Stimulated activated effector memory CD8-positive, alpha-beta T cell treated with anti-CD3 and anti-CD28 coated beads, Interleukin-12 subunit alpha, Interleukin-12 subunit beta, amount 100 ng/mL, for 72 hours (primary cell): ENCODE data around the gene CYTH2.

Experiments used
- ATAC-seq: fragments of 150-1000 bp; cut with Tn5 transposase; 2 replicates; pipeline ENCODE4 v1.10.0; 2021
- DNase-seq, 2 donors: peaks; one replicate each; pipeline ENCODE4 v3.0.0; 2021 to 2022; ENCODE audit warnings: low spot score in 2 of 2
- H3K27ac Mint-ChIP-seq: one replicate; pipeline ENCODE4 v1.8.0; 2022; ENCODE audit warnings: mild to moderate bottlenecking, mixed read lengths
- H3K36me3 Mint-ChIP-seq: one replicate; pipeline ENCODE4 v1.8.0; 2022; ENCODE audit warnings: mild to moderate bottlenecking, mixed read lengths
- H3K4me1 Mint-ChIP-seq: one replicate; pipeline ENCODE4 v1.8.0; 2022; ENCODE audit warnings: mixed read lengths
- H3K4me3 Mint-ChIP-seq: one replicate; pipeline ENCODE4 v1.8.0; 2022; ENCODE audit warnings: mild to moderate bottlenecking, mixed read lengths
- H3K9me3 Mint-ChIP-seq: one replicate; pipeline ENCODE4 v1.8.0; 2022; ENCODE audit warnings: mixed read lengths

CYTH2 gene

DNA sequence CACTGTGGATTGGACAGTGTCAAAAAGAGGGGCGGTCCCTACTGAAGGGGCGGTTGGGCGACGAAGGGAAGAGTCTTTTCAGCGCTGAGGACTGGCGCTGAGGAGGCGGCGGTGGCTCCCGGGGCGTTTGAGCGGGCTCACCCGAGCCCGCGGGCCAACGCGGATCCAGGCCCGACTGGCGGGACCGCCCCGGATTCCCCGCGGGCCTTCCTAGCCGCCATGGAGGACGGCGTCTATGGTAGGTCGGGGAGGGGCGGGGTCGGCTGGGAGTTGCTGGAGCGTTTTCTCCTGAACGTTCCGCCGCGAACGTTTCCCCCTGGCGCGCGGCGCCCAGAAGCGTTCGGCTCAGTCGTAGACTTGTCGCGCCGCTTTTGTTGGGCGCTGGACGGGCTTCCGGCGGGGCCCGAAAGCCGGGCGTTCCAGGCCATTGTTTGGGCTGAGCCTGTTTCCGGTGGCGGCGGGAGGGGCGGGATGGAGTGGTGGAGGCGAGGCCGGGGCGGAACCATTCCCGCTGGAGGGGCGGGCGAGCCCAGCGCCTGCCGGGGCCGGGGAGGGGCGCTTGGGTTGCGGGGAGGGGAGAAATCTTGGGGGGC lies at the start of gene CYTH2:
Gene CYTH2, plus strand, starts transcription at position 81 of the 593 bp plus-strand sequence. Its CDS starts 139 bp downstream, at position 220.
- Mint-ChIP-seq H3K27ac (peak within 1 kb of the TSS; percentile 86), H3K9me3 (no peaks in the 10 kb centered on the region), H3K4me3 (peak within 1 kb of the TSS; percentile 85), H3K36me3 (peaks cover 52% of the 10 kb centered on the region), H3K4me1 (peaks cover 35% of the 10 kb centered on the region)
- DNase-seq (peak in 1 of 2 donors; percentile 83), ATAC-seq (peak; percentile 37)

- ATAC-seq = no peak
- Mint-ChIP-seq H3K9me3 (no peaks in the 10 kb centered on the region), H3K36me3 (peaks cover 17% of the 10 kb centered on the region), H3K4me3 (no peak overlapping the region), H3K27ac (no peak overlapping the region), H3K4me1 (peaks cover 29% of the 10 kb centered on the region)
- no peak for DNase-seq
Measured at GRCh38 chr19:48421548-48421947, 47.6 kb upstream of the CYTH2 start.

- Mint-ChIP-seq H3K4me1 (peaks cover 7% of the 10 kb centered on the region), H3K27ac (no peak overlapping the region), H3K9me3 (no peaks in the 10 kb centered on the region), H3K4me3 (no peak overlapping the region), H3K36me3 (no peaks in the 10 kb centered on the region)
- no peak for DNase-seq
- ATAC-seq = no peak
Measured at GRCh38 chr19:48424694-48425219, 44.4 kb upstream of the CYTH2 start.

- no peak for ATAC-seq
- no peak for DNase-seq
- no peaks in the 10 kb centered on the region for H3K36me3 Mint-ChIP-seq
- no peaks in the 10 kb centered on the region for H3K9me3 Mint-ChIP-seq
- no peak overlapping the region for H3K4me3 Mint-ChIP-seq
- peaks cover 7% of the 10 kb centered on the region for H3K4me1 Mint-ChIP-seq
- H3K27ac Mint-ChIP-seq = no peak overlapping the region
Measured at GRCh38 chr19:48428670-48429069, 40.5 kb upstream of the CYTH2 start.

GRCh38 chr19:48433337-48433736 lies 35.8 kb upstream of the CYTH2 start:
- no peaks in the 10 kb centered on the region for H3K36me3 Mint-ChIP-seq
- ATAC-seq (no peak), DNase-seq (no peak)
- H3K4me1 Mint-ChIP-seq = no peaks in the 10 kb centered on the region
- H3K27ac Mint-ChIP-seq = no peak overlapping the region
- no peaks in the 10 kb centered on the region for H3K9me3 Mint-ChIP-seq
- no peak overlapping the region for H3K4me3 Mint-ChIP-seq

- no peak for DNase-seq
- Mint-ChIP-seq H3K4me1 (no peaks in the 10 kb centered on the region), H3K9me3 (no peaks in the 10 kb centered on the region), H3K27ac (no peak overlapping the region), H3K36me3 (no peaks in the 10 kb centered on the region), H3K4me3 (no peak overlapping the region)
- ATAC-seq = no peak
Measured at GRCh38 chr19:48436586-48436985, 32.6 kb upstream of the CYTH2 start.

DNA sequence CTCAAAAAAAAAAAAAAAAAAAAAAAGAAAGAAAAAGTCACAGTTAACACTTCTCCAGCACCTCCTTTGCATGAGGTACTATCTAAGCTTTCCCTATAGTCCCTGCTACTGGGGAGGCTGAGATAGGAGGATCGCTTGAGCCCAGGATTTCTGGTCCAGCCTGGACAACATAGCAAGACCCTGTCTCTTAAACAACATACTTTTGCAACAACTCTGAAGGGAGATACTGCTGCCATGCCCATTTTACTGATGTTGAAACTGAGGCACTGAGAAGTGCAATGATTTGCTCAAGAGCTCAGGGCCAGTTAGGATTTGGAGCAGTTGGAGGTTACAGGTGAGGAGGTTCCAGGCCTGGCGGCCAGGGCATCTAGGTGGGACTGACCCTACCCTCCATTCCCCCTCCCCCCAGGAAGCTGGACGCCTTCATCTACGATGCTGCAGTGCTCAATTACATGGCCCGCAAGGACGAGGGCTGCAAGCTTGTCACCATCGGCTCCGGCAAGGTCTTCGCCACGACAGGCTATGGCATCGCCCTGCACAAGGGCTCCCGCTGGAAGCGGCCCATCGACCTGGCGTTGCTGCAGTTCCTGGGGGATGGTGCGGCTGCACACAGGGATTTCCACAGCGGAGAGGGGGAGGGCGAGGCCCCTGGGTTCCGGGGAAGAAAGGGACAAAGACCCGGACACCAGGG lies 27.7 kb upstream of the CYTH2 start:
- Mint-ChIP-seq H3K27ac (peak overlapping the region; percentile 43), H3K9me3 (no peaks in the 10 kb centered on the region), H3K4me3 (peak overlapping the region; percentile 57), H3K36me3 (peaks cover 20% of the 10 kb centered on the region), H3K4me1 (peaks cover 18% of the 10 kb centered on the region)
- ATAC-seq (no peak), DNase-seq (no peak)

DNA sequence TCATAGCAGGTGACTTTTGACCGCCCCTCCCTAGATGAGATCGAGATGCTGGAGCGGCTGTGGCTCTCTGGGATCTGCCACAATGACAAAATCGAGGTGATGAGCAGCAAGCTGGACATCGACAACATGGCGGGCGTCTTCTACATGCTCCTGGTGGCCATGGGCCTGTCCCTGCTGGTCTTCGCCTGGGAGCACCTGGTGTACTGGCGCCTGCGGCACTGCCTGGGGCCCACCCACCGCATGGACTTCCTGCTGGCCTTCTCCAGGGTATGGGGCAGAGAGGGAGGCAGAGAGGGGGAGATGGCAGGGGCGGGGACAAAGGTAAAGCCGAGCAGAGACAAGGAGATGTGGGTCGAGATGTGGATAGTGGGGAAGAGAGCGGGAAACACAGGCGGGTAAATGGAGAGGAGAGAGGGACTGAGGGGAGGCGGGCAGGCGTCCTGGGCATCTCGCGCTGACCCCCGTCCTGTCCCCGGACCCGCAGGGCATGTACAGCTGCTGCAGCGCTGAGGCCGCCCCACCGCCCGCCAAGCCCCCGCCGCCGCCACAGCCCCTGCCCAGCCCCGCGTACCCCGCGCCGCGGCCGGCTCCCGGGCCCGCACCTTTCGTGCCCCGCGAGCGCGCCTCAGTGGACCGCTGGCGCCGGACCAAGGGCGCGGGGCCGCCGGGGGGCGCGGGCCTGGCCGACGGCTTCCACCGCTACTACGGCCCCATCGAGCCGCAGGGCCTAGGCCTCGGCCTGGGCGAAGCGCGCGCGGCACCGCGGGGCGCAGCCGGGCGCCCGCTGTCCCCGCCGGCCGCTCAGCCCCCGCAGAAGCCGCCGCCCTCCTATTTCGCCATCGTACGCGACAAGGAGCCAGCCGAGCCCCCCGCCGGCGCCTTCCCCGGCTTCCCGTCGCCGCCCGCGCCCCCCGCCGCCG lies 26.8 kb upstream of the CYTH2 start:
- peaks cover 29% of the 10 kb centered on the region for H3K36me3 Mint-ChIP-seq
- DNase-seq (no peak), ATAC-seq (no peak)
- peak overlapping the region; percentile 57 for H3K4me3 Mint-ChIP-seq
- peaks cover 19% of the 10 kb centered on the region for H3K4me1 Mint-ChIP-seq
- no peaks in the 10 kb centered on the region for H3K9me3 Mint-ChIP-seq
- peak overlapping the region; percentile 43 for H3K27ac Mint-ChIP-seq

- Mint-ChIP-seq H3K27ac (no peak overlapping the region), H3K36me3 (peaks cover 38% of the 10 kb centered on the region), H3K4me3 (no peak overlapping the region), H3K4me1 (peaks cover 28% of the 10 kb centered on the region), H3K9me3 (no peaks in the 10 kb centered on the region)
- no peak for DNase-seq
- no peak for ATAC-seq
Measured at GRCh38 chr19:48443256-48443655, 25.9 kb upstream of the CYTH2 start.

DNA sequence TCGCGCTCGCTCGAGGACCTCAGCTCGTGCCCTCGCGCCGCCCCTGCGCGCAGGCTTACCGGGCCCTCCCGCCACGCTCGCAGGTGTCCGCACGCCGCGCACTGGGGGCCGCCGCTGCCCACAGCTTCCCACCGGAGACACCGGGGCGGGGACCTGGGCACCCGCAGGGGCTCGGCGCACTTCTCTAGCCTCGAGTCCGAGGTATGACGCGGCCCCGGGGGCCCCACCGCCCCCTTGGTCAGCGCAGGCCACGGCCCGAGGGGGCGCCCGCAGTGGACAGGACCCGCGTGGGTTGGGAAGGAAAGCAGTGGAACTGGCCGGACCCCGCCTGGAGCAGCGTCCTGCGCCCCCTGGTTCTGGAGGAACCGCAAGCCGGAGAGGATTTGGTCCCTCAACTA lies 25.4 kb upstream of the CYTH2 start:
- no peak for ATAC-seq
- Mint-ChIP-seq H3K4me3 (peak overlapping the region; percentile 90), H3K36me3 (peaks cover 42% of the 10 kb centered on the region), H3K4me1 (peaks cover 33% of the 10 kb centered on the region), H3K27ac (no peak overlapping the region), H3K9me3 (no peaks in the 10 kb centered on the region)
- no peak for DNase-seq

GRCh38 chr19:48444129-48444935 lies 24.8 kb upstream of the CYTH2 start:
- ATAC-seq = no peak

GRCh38 chr19:48444936-48445200 lies 24.3 kb upstream of the CYTH2 start:
- Mint-ChIP-seq H3K9me3 (no peaks in the 10 kb centered on the region), H3K27ac (peak overlapping the region; percentile 97), H3K4me1 (peaks cover 35% of the 10 kb centered on the region), H3K36me3 (peaks cover 54% of the 10 kb centered on the region), H3K4me3 (peak overlapping the region; percentile 90)
- DNase-seq (no peak), ATAC-seq (no peak)

More at GRCh38 chr19:48444129-48444935, 24.8 kb upstream of the CYTH2 start:
- no peak for DNase-seq
- Mint-ChIP-seq H3K4me3 (peak overlapping the region; percentile 90), H3K9me3 (no peaks in the 10 kb centered on the region), H3K27ac (peak overlapping the region; percentile 97), H3K4me1 (peaks cover 35% of the 10 kb centered on the region), H3K36me3 (peaks cover 49% of the 10 kb centered on the region)

- ATAC-seq = peak; percentile 53
- H3K9me3 Mint-ChIP-seq = no peaks in the 10 kb centered on the region
- H3K36me3 Mint-ChIP-seq = peaks cover 58% of the 10 kb centered on the region
- H3K27ac Mint-ChIP-seq = peak overlapping the region; percentile 97
- peaks cover 35% of the 10 kb centered on the region for H3K4me1 Mint-ChIP-seq
- peak overlapping the region; percentile 90 for H3K4me3 Mint-ChIP-seq
- DNase-seq = peak in 1 of 2 donors; percentile 70
Measured at GRCh38 chr19:48445256-48445605, 23.9 kb upstream of the CYTH2 start.

- peaks cover 64% of the 10 kb centered on the region for H3K36me3 Mint-ChIP-seq
- peak; percentile 92 for ATAC-seq
- H3K27ac Mint-ChIP-seq = peak within 1 kb of the TSS; percentile 97
Measured at GRCh38 chr19:48445606-48446481, 23.3 kb upstream of the CYTH2 start, which contains the start of gene GRWD1. Gene GRWD1, plus strand, starts transcription at chr19:48445983. Its CDS starts 23 bp downstream, at chr19:48446006.

More at GRCh38 chr19:48445606-48446481, 23.3 kb upstream of the CYTH2 start, which contains the start of gene GRWD1:
- H3K4me1 Mint-ChIP-seq = peaks cover 35% of the 10 kb centered on the region
- peak; percentile 67 to 93 for DNase-seq
- H3K9me3 Mint-ChIP-seq = no peaks in the 10 kb centered on the region
- H3K4me3 Mint-ChIP-seq = peak within 1 kb of the TSS; percentile 90
